ENCODE results near the gene PBX4. TPM values are rescaled to one million over a fixed set of nuclear protein-coding genes. Genes with fewer than 3 reads are reported as not detected.

The PBX4 gene
- total RNA-seq, 4 donors from 2014 or later: 3.3 to 14.9 (median 4.8) TPM

- H3K27ac ChIP-seq: no peak overlapping the region
- H3K4me3 ChIP-seq: no peak overlapping the region
- H3K4me1 ChIP-seq: peaks cover 32% of the 10 kb centered on the region
- WGBS: 97% methylated on average over 18 of the region's 19 CpGs
- no peaks in the 10 kb centered on the region for H3K9me3 ChIP-seq
- H3K36me3 ChIP-seq: no peaks in the 10 kb centered on the region
- H3K27me3 ChIP-seq: peaks cover 43% of the 10 kb centered on the region
- TF ChIP-seq POLR2AphosphoS5 (IDR thresholded peaks at IDR 0.05) (no peak), EP300 (IDR thresholded peaks at IDR 0.05) (no peak), POLR2A (IDR thresholded peaks at IDR 0.05) (no peak)
- TF ChIP-seq, protein P1, sequence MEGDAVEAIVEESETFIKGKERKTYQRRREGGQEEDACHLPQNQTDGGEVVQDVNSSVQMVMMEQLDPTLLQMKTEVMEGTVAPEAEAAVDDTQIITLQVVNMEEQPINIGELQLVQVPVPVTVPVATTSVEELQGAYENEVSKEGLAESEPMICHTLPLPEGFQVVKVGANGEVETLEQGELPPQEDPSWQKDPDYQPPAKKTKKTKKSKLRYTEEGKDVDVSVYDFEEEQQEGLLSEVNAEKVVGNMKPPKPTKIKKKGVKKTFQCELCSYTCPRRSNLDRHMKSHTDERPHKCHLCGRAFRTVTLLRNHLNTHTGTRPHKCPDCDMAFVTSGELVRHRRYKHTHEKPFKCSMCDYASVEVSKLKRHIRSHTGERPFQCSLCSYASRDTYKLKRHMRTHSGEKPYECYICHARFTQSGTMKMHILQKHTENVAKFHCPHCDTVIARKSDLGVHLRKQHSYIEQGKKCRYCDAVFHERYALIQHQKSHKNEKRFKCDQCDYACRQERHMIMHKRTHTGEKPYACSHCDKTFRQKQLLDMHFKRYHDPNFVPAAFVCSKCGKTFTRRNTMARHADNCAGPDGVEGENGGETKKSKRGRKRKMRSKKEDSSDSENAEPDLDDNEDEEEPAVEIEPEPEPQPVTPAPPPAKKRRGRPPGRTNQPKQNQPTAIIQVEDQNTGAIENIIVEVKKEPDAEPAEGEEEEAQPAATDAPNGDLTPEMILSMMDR (IDR thresholded peaks at IDR 0.05): no peak
- no peak for DNase-seq (ENCODE audit: low spot score in 2 of 2)
Observed at GRCh38 chr19:19543640-19544039, 74.8 kb downstream of the PBX4 start.

GRCh38 chr19:19543101-19543500, 75.4 kb downstream of the PBX4 start:
- DNase-seq (ENCODE audit: low spot score in 2 of 2): no peak
- WGBS: 93% methylated on average over 7 of the region's 13 CpGs
- H3K27me3 ChIP-seq: peaks cover 40% of the 10 kb centered on the region

GRCh38 chr19:19542507-19542906, 76.0 kb downstream of the PBX4 start:
- 81% methylated on average over 7 of the region's 12 CpGs for WGBS
- no peak for TF ChIP-seq POLR2A (IDR thresholded peaks at IDR 0.05)
- no peak overlapping the region for H3K27ac ChIP-seq
- no peaks in the 10 kb centered on the region for H3K36me3 ChIP-seq
- H3K4me3 ChIP-seq: no peak overlapping the region
- peaks cover 35% of the 10 kb centered on the region for H3K27me3 ChIP-seq
- DNase-seq (ENCODE audit: low spot score in 2 of 2): no peak
- H3K4me1 ChIP-seq: peaks cover 42% of the 10 kb centered on the region
- H3K9me3 ChIP-seq: no peaks in the 10 kb centered on the region

More at GRCh38 chr19:19543101-19543500, 75.4 kb downstream of the PBX4 start:
- Histone ChIP-seq H3K36me3 (no peaks in the 10 kb centered on the region), H3K4me1 (peaks cover 37% of the 10 kb centered on the region), H3K4me3 (no peak overlapping the region), H3K27ac (no peak overlapping the region), H3K9me3 (no peaks in the 10 kb centered on the region)
- TF ChIP-seq POLR2A (IDR thresholded peaks at IDR 0.05): no peak
- no peak for TF ChIP-seq POLR2AphosphoS5 (IDR thresholded peaks at IDR 0.05)
- no peak for TF ChIP-seq EP300 (IDR thresholded peaks at IDR 0.05)

DNA sequence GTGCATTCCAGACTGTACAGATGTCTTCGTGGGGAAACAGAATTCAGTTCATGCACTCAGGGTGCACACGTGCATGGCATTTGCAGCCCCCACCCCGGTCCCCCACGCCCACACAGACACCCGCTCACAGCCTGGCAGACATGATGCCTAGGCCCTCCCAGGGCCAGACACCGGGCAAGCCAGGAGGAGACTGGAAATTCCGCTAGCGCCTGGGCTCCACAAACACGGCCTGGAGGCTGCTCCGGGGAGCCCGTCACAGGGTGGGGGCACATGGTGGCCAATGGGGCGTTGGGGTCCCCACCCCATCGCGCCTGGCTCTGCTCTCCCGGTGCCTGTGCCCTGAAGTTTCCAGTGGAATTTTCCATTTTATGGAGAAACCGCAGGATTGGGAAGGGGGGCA, 76.9 kb downstream of the PBX4 start:
- Histone ChIP-seq H3K27ac (no peak overlapping the region), H3K36me3 (no peaks in the 10 kb centered on the region), H3K9me3 (no peaks in the 10 kb centered on the region), H3K4me1 (peaks cover 41% of the 10 kb centered on the region), H3K4me3 (no peak overlapping the region), H3K27me3 (peaks cover 26% of the 10 kb centered on the region)
- WGBS: 54% methylated on average over 7 of the region's 16 CpGs
- TF ChIP-seq, protein P1 (IDR thresholded peaks at IDR 0.05): no peak
- no peak for TF ChIP-seq EP300 (IDR thresholded peaks at IDR 0.05)
- DNase-seq (ENCODE audit: low spot score in 2 of 2): no peak

DNA sequence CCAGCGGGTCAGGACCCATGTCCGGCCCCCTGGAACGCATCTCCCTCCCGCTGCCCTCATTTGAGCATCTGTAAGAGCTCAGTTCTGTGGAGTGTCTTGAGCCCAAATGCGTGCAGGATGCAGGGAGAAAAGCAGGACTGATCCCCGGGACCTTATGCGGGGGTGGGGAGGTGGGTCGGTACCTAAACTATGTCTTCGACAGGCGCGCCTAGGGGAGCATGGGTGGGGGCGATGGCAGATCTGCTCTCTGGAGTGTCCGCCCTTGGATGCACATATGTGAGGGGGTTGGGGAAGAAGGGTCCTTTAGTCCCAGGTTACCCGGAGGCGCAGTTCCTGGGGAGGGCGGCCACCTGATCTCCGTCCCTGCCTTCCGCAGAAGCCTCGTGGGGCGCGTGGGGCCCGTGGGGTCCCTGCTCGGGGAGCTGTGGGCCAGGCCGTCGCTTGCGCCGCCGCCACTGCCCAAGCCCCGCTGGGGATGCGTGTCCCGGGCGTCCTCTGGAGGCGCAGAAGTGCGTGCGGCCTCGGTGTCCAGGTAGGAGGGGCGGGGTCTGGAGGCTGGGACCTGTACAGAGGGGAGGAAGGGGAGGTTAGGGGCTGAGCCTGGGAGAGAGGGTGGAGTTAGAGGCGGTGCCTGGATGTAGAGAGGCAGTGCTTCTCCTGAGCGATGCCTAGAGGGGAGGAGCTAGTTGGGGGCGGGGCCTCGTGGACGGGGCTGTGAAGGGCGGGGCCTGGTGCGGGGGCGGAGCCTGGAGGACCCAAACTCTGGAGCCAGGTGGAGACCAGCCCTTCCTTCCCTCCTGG, 77.6 kb downstream of the PBX4 start:
- Histone ChIP-seq H3K36me3 (no peaks in the 10 kb centered on the region), H3K9me3 (no peaks in the 10 kb centered on the region), H3K27ac (no peak overlapping the region), H3K27me3 (peaks cover 24% of the 10 kb centered on the region), H3K4me1 (peaks cover 39% of the 10 kb centered on the region), H3K4me3 (peak overlapping the region; percentile 39)
- TF ChIP-seq POLR2AphosphoS5 (IDR thresholded peaks at IDR 0.05) (no peak), EP300 (IDR thresholded peaks at IDR 0.05) (no peak), POLR2A (IDR thresholded peaks at IDR 0.05) (no peak)
- TF ChIP-seq, protein P1 (IDR thresholded peaks at IDR 0.05): no peak
- DNase-seq (ENCODE audit: low spot score in 2 of 2): peak in 1 of 2 donors; percentile 76
- 2% methylated on average over 31 of the region's 45 CpGs for WGBS

DNA sequence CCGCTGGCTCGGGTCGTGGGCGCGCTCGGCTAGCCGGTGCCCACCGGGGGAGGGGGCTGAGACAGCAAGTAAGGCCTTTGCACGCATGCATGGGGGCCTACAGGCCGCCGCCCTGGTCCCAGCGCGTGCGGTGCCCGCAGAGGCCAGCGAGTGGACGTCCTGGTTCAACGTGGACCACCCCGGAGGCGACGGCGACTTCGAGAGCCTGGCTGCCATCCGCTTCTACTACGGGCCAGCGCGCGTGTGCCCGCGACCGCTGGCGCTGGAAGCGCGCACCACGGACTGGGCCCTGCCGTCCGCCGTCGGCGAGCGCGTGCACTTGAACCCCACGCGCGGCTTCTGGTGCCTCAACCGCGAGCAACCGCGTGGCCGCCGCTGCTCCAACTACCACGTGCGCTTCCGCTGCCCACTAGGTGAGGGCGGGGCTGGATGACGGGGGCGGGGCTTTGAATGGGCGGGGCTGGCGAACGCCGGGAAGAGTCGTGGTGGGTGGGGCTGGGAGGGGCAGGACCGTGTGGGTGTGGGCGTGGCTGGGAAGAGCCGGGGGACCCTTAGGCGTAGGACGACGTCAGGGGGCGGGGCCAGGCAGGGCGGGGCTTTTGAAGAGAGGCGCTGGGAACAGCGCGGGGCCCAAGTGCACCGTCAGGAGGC, 78.3 kb downstream of the PBX4 start:
- no peak for DNase-seq (ENCODE audit: low spot score in 2 of 2)
- H3K9me3 ChIP-seq: no peaks in the 10 kb centered on the region
- no peak for TF ChIP-seq POLR2AphosphoS5 (IDR thresholded peaks at IDR 0.05)
- TF ChIP-seq EP300 (IDR thresholded peaks at IDR 0.05): no peak
- no peak for TF ChIP-seq POLR2A (IDR thresholded peaks at IDR 0.05)
- TF ChIP-seq, protein P1 (IDR thresholded peaks at IDR 0.05): no peak
- peak overlapping the region; percentile 39 for H3K4me3 ChIP-seq
- H3K27me3 ChIP-seq: peaks cover 24% of the 10 kb centered on the region
- H3K4me1 ChIP-seq: peaks cover 39% of the 10 kb centered on the region
- H3K36me3 ChIP-seq: no peaks in the 10 kb centered on the region
- 9% methylated on average over 18 of the region's 74 CpGs for WGBS
- no peak overlapping the region for H3K27ac ChIP-seq
